AG09309 (cell line): Measurements from ENCODE around the gene TSPAN3.

ENCODE experiments used
- DNase-seq: peaks from one replicate; pipeline ENCODE4 v3.0.0-alpha.2; 2010; ENCODE audit warnings: low read depth
- H3K4me3 ChIP-seq: 2 replicates; pipeline ENCODE4 v1.5.1; 2011; ENCODE audit warnings: mild to moderate bottlenecking, low read depth, low read length, moderate library complexity; ENCODE audit not compliant: control insufficient read depth
- CTCF ChIP-seq: IDR thresholded peaks from 2 replicates; pipeline ENCODE4 v1.5.1; 2011; ENCODE audit warnings: mild to moderate bottlenecking, low read depth, low read length, inconsistent platforms; ENCODE audit not compliant: insufficient read depth, control insufficient read depth; ENCODE audit errors: missing control alignments

The TSPAN3 gene

GRCh38 chr15:77021803-77022381 lies 49.0 kb downstream of the TSPAN3 start:
- no peak overlapping the region for H3K4me3 ChIP-seq
- peak; percentile 17 for DNase-seq
- no peak for TF ChIP-seq CTCF

GRCh38 chr15:77021088-77021481 lies 49.8 kb downstream of the TSPAN3 start:
- no peak for TF ChIP-seq CTCF
- no peak overlapping the region for H3K4me3 ChIP-seq
- no peak for DNase-seq

- H3K4me3 ChIP-seq: no peak overlapping the region
- no peak for DNase-seq
- no peak for TF ChIP-seq CTCF
Measured at GRCh38 chr15:77020348-77021087, 50.4 kb downstream of the TSPAN3 start.

- DNase-seq: no peak
- TF ChIP-seq CTCF: no peak
- H3K4me3 ChIP-seq: no peak overlapping the region
Measured at GRCh38 chr15:77019521-77020331, 51.2 kb downstream of the TSPAN3 start.

- no peak overlapping the region for H3K4me3 ChIP-seq
- no peak for DNase-seq
- TF ChIP-seq CTCF: no peak
Measured at GRCh38 chr15:77018796-77019505, 52.0 kb downstream of the TSPAN3 start.

- H3K4me3 ChIP-seq: no peak overlapping the region
- DNase-seq: no peak
- no peak for TF ChIP-seq CTCF
Measured at GRCh38 chr15:77017761-77018720, 52.9 kb downstream of the TSPAN3 start.
